GM12878 (cell line): ENCODE results near the gene ERCC1.

Source experiments
- CBX5 ChIP-seq: sonication (generic); IDR thresholded peaks from 2 replicates; pipeline ENCODE4 v1.6.1; 2016; ENCODE audit warnings: low read depth, moderate library complexity, mild to moderate bottlenecking, inconsistent platforms
- CEBPB ChIP-seq, 2 experiments: fragments of 150-350 bp in 1 of 2; IDR thresholded peaks; 2 replicates each; pipeline ENCODE4 v1.6.1; 2012 to 2014; ENCODE audit warnings: low read depth in 2 of 2, low read length in 2 of 2, borderline replicate concordance in 1 of 2, inconsistent platforms in 1 of 2
- CHD4 ChIP-seq: fragments of 200-600 bp; sonication (generic); IDR thresholded peaks from 2 replicates; pipeline ENCODE4 v1.6.1; 2016; ENCODE audit warnings: mild to moderate bottlenecking
- MTA3 ChIP-seq: IDR thresholded peaks from 2 replicates; pipeline ENCODE4 v1.6.1; 2012; ENCODE audit warnings: low read length, inconsistent platforms, borderline replicate concordance
- NBN ChIP-seq: fragments of 450-650 bp; IDR thresholded peaks from 2 replicates; pipeline ENCODE4 v1.6.1; 2016
- POLR2AphosphoS5 ChIP-seq: IDR thresholded peaks from 2 replicates; pipeline ENCODE4 v1.6.1; 2011; ENCODE audit warnings: mild to moderate bottlenecking, low read length, inconsistent platforms
- TF ChIP-seq, protein P1 (sequence below), 3 experiments: IDR thresholded peaks in 2 of 3; conservative IDR thresholded peaks in 1 of 3; 2 replicates each; pipeline ENCODE4 v1.5.1; 2011; ENCODE audit warnings: low read depth in 3 of 3, low read length in 3 of 3, mild to moderate bottlenecking in 3 of 3, control low read depth in 2 of 3, moderate library complexity in 2 of 3, inconsistent platforms in 1 of 3, mixed read lengths in 1 of 3; ENCODE audit not compliant: control insufficient read depth in 2 of 3, insufficient read depth in 1 of 3; ENCODE audit errors: extremely low read depth in 1 of 3
- TF ChIP-seq, protein P2 (sequence below): fragments of 450-650 bp; conservative IDR thresholded peaks from 2 replicates; pipeline ENCODE4 v1.6.1; 2017; ENCODE audit warnings: mild to moderate bottlenecking, moderate library complexity

DNA sequence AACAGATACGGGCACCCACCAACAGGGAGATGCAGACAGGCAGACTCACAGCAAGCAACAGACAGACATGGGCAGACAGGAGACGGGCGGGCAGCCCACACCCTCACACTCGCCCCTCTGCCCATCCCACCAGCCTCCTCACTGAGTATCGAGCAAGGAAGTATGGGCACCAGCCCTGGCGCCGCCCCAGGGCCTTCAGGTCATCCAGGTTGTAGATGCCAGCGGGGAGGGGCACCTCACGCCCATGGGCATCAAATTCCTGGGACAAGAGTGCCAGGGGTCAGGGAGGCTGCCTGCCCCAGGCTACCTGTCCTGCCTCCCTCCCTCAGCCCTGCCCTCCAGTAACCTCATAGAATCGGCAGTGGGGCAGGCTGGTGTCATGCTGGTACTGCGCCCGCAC is 59.0 kb downstream of the ERCC1 start:
- TF ChIP-seq CBX5 (no peak), CHD4 (no peak), CEBPB (IDR thresholded peaks at IDR 0.05; ENCODE audit: borderline replicate concordance in 1 of 2, low read depth in 2 of 2, low read length in 2 of 2) (no peak), MTA3 (no peak), NBN (no peak), POLR2AphosphoS5 (no peak)
- TF ChIP-seq, protein P1, sequence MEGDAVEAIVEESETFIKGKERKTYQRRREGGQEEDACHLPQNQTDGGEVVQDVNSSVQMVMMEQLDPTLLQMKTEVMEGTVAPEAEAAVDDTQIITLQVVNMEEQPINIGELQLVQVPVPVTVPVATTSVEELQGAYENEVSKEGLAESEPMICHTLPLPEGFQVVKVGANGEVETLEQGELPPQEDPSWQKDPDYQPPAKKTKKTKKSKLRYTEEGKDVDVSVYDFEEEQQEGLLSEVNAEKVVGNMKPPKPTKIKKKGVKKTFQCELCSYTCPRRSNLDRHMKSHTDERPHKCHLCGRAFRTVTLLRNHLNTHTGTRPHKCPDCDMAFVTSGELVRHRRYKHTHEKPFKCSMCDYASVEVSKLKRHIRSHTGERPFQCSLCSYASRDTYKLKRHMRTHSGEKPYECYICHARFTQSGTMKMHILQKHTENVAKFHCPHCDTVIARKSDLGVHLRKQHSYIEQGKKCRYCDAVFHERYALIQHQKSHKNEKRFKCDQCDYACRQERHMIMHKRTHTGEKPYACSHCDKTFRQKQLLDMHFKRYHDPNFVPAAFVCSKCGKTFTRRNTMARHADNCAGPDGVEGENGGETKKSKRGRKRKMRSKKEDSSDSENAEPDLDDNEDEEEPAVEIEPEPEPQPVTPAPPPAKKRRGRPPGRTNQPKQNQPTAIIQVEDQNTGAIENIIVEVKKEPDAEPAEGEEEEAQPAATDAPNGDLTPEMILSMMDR (IDR thresholded peaks at IDR 0.05 in 2 of 3, conservative IDR thresholded peaks at IDR 0.05 in 1 of 3; ENCODE audit: control insufficient read depth in 2 of 3, extremely low read depth in 1 of 3, insufficient read depth in 1 of 3, low read depth in 3 of 3, low read length in 3 of 3): no peak
- TF ChIP-seq, protein P2, sequence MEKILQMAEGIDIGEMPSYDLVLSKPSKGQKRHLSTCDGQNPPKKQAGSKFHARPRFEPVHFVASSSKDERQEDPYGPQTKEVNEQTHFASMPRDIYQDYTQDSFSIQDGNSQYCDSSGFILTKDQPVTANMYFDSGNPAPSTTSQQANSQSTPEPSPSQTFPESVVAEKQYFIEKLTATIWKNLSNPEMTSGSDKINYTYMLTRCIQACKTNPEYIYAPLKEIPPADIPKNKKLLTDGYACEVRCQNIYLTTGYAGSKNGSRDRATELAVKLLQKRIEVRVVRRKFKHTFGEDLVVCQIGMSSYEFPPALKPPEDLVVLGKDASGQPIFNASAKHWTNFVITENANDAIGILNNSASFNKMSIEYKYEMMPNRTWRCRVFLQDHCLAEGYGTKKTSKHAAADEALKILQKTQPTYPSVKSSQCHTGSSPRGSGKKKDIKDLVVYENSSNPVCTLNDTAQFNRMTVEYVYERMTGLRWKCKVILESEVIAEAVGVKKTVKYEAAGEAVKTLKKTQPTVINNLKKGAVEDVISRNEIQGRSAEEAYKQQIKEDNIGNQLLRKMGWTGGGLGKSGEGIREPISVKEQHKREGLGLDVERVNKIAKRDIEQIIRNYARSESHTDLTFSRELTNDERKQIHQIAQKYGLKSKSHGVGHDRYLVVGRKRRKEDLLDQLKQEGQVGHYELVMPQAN: no peak
